Measurements from ENCODE around the gene FAM209B.

GRCh38 chr20:56501116-56501515 lies 31.9 kb upstream of the FAM209B start:
- TF ChIP-seq MAX (IDR thresholded peaks at IDR 0.05) (no peak), CHD4 (IDR thresholded peaks at IDR 0.05; ENCODE audit: borderline replicate concordance) (no peak), ELK1 (IDR thresholded peaks at IDR 0.05; ENCODE audit: low read depth, low read length) (no peak), RFX5 (IDR thresholded peaks at IDR 0.05) (no peak), E2F6 (IDR thresholded peaks at IDR 0.05; ENCODE audit: borderline replicate concordance, low read depth) (no peak), RAD21 (conservative IDR thresholded peaks at IDR 0.05 in 1 of 2, IDR thresholded peaks at IDR 0.05 in 1 of 2) (no peak), HDAC2 (IDR thresholded peaks at IDR 0.05) (no peak), RCOR1 (IDR thresholded peaks at IDR 0.05; ENCODE audit: low read depth, low read length) (no peak), JUNB (IDR thresholded peaks at IDR 0.05) (no peak), REST (IDR thresholded peaks at IDR 0.05) (no peak), POLR2A (IDR thresholded peaks at IDR 0.05; ENCODE audit: low read length) (no peak), CTCF (IDR thresholded peaks at IDR 0.05) (no peak), HMGXB4 (CRISPR knock-in tag; IDR thresholded peaks at IDR 0.05; ENCODE audit: borderline replicate concordance) (no peak)

All from A549 (cell line).